WTC11 (cell line): Measurements from ENCODE around the gene CD68. TPM values are rescaled to one million over a fixed set of nuclear protein-coding genes. Genes with fewer than 3 reads are reported as not detected.

ENCODE experiments used
- ATF3 ChIP-seq: sonication (generic); formaldehyde crosslinking; conservative IDR thresholded peaks from 2 replicates; pipeline ENCODE4 v1.8.1; 2022; ENCODE audit warnings: mild to moderate bottlenecking, missing genetic modification reagents
- E2F4 ChIP-seq: sonication (generic); formaldehyde crosslinking; IDR thresholded peaks from 2 replicates; pipeline ENCODE4 v1.8.1; 2022; ENCODE audit warnings: low read depth, mild to moderate bottlenecking, moderate library complexity, missing genetic modification reagents, borderline replicate concordance
- EMX1 ChIP-seq: fragments of 250-450 bp; sonication (Bioruptor Pico); IDR thresholded peaks from 2 replicates; pipeline ENCODE4 v1.8.0; 2021; ENCODE audit warnings: mild to moderate bottlenecking
- FOXJ3 ChIP-seq: sonication (generic); formaldehyde crosslinking; IDR thresholded peaks from 2 replicates; pipeline ENCODE4 v1.9.0; 2021; ENCODE audit warnings: missing genetic modification reagents, mild to moderate bottlenecking, borderline replicate concordance
- FOXP1 ChIP-seq: sonication (generic); formaldehyde crosslinking; IDR thresholded peaks from 2 replicates; pipeline ENCODE4 v1.8.0; 2022; ENCODE audit warnings: missing genetic modification reagents, mild to moderate bottlenecking, moderate library complexity, borderline replicate concordance
- FOXP4 ChIP-seq: sonication (generic); formaldehyde crosslinking; IDR thresholded peaks from 2 replicates; pipeline ENCODE4 v1.8.0; 2022; ENCODE audit warnings: mild to moderate bottlenecking, missing genetic modification reagents
- NFATC4 ChIP-seq: fragments of 250-450 bp; sonication (Bioruptor Pico); IDR thresholded peaks from 2 replicates; pipeline ENCODE4 v1.9.0; 2021; ENCODE audit warnings: mild to moderate bottlenecking
- NFE2L1 ChIP-seq: sonication (generic); formaldehyde crosslinking; IDR thresholded peaks from 2 replicates; pipeline ENCODE4 v1.8.1; 2023; ENCODE audit warnings: missing genetic modification reagents
- NFYB ChIP-seq: sonication (generic); formaldehyde crosslinking; conservative IDR thresholded peaks from 2 replicates; pipeline ENCODE4 v1.8.0; 2022; ENCODE audit warnings: low read depth, missing genetic modification reagents
- PRRX2 ChIP-seq: fragments of 250-450 bp; sonication (Bioruptor Pico); IDR thresholded peaks from 2 replicates; pipeline ENCODE4 v1.8.0; 2021; ENCODE audit warnings: mild to moderate bottlenecking
- RELA ChIP-seq: sonication (generic); formaldehyde crosslinking; IDR thresholded peaks from 2 replicates; pipeline ENCODE4 v1.8.1; 2022; ENCODE audit warnings: missing genetic modification reagents, mild to moderate bottlenecking, borderline replicate concordance
- SMAD4 ChIP-seq: sonication (generic); formaldehyde crosslinking; IDR thresholded peaks from 2 replicates; pipeline ENCODE4 v1.8.0; 2022; ENCODE audit warnings: mild to moderate bottlenecking, missing genetic modification reagents
- SOX15 ChIP-seq: fragments of 250-450 bp; sonication (Bioruptor Pico); IDR thresholded peaks from 2 replicates; pipeline ENCODE4 v1.9.0; 2021; ENCODE audit warnings: mild to moderate bottlenecking
- SP1 ChIP-seq: sonication (generic); formaldehyde crosslinking; conservative IDR thresholded peaks from 2 replicates; pipeline ENCODE4 v1.8.1; 2022; ENCODE audit warnings: missing genetic modification reagents
- TCF7 ChIP-seq: sonication (generic); formaldehyde crosslinking; IDR thresholded peaks from 2 replicates; pipeline ENCODE4 v1.8.0; 2022; ENCODE audit warnings: mild to moderate bottlenecking, low read depth, missing genetic modification reagents, moderate library complexity
- TEAD1 ChIP-seq: sonication (generic); formaldehyde crosslinking; IDR thresholded peaks from 2 replicates; pipeline ENCODE4 v1.8.0; 2022; ENCODE audit warnings: mild to moderate bottlenecking, missing genetic modification reagents
- ZBTB21 ChIP-seq: sonication (generic); formaldehyde crosslinking; IDR thresholded peaks from 2 replicates; pipeline ENCODE4 v1.8.1; 2023; ENCODE audit warnings: mild to moderate bottlenecking, missing genetic modification reagents, borderline replicate concordance
- ZNF219 ChIP-seq: sonication (generic); formaldehyde crosslinking; IDR thresholded peaks from 2 replicates; pipeline ENCODE4 v1.8.0; 2023; ENCODE audit warnings: missing genetic modification reagents, mild to moderate bottlenecking, borderline replicate concordance
- ZNF396 ChIP-seq: fragments of 250-450 bp; sonication (Bioruptor Pico); IDR thresholded peaks from 2 replicates; pipeline ENCODE4 v1.8.0; 2021; ENCODE audit warnings: mild to moderate bottlenecking, moderate library complexity, borderline replicate concordance
- ZNF671 ChIP-seq: fragments of 250-450 bp; sonication (Bioruptor Pico); IDR thresholded peaks from 2 replicates; pipeline ENCODE4 v1.8.0; 2021; ENCODE audit warnings: mild to moderate bottlenecking
- total RNA-seq: library from RNA; stranded (reverse); gene quantifications from 3 replicates; pipeline ENCODE4 v1.2.3, GENCODE V29; 2021
- TF ChIP-seq, protein P1 (sequence below): sonication (generic); formaldehyde crosslinking; IDR thresholded peaks from 2 replicates; pipeline ENCODE4 v1.8.1; 2022; ENCODE audit warnings: mild to moderate bottlenecking, moderate library complexity, missing genetic modification reagents
- TF ChIP-seq, protein P2 (sequence below): sonication (generic); formaldehyde crosslinking; IDR thresholded peaks from 2 replicates; pipeline ENCODE4 v1.8.0; 2022; ENCODE audit warnings: mild to moderate bottlenecking, missing genetic modification reagents
- TF ChIP-seq, protein P3 (sequence below): fragments of 250-450 bp; sonication (Bioruptor Pico); IDR thresholded peaks from 2 replicates; pipeline ENCODE4 v1.9.0; 2021; ENCODE audit warnings: moderate library complexity, mild to moderate bottlenecking, inconsistent platforms, borderline replicate concordance
- TF ChIP-seq, protein P4 (sequence below): sonication (generic); formaldehyde crosslinking; IDR thresholded peaks from 2 replicates; pipeline ENCODE4 v1.8.0; 2022; ENCODE audit warnings: mild to moderate bottlenecking, missing genetic modification reagents
- TF ChIP-seq, protein P5 (sequence below): sonication (generic); formaldehyde crosslinking; IDR thresholded peaks from 2 replicates; pipeline ENCODE4 v1.8.0; 2023; ENCODE audit warnings: missing genetic modification reagents, mild to moderate bottlenecking, borderline replicate concordance

The CD68 gene
- total RNA-seq, 1 experiment from 2014 or later: 0.72 TPM

DNA sequence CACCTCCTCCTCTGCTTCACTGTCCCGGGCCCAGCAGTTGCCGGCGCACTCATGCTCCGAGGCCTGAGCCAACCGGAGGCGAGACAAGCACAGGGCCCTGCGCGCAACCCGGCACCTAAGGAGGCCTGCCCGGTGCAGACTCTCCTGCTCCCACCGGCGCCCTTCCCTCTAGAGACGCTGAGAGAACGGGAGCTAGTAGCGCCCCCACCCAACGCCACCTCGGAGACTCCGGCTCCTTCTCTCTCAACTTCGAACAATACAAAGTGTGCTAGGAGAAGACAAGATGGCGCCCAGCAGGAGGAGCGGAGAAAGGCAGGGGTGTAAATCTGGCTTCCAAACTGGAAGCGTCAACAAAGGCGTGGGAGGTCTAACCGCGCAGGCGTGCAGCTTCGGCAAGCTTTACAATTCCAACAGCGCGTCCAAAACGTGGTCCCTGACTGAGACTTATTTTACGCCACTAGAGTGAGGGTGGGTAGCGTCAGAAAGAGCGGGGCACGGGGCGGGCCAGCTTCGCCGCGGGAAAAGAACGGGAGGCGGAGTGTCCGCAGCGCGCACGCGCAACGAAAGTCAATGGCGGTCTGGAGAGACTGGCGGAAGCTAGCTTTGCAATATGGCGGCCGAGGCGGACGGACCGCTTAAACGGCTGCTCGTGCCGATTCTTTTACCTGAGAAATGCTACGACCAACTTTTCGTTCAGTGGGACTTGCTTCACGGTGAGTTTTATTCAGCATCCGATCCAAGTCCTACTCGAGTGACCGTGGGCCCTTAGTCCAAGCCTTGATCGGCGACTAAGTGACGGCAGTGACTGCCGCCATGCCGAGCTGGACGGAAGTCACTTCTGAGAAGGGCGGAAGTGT, 4.0 kb downstream of the CD68 start, which contains the start of gene MPDU1 (continued):
- TF ChIP-seq, protein P1, sequence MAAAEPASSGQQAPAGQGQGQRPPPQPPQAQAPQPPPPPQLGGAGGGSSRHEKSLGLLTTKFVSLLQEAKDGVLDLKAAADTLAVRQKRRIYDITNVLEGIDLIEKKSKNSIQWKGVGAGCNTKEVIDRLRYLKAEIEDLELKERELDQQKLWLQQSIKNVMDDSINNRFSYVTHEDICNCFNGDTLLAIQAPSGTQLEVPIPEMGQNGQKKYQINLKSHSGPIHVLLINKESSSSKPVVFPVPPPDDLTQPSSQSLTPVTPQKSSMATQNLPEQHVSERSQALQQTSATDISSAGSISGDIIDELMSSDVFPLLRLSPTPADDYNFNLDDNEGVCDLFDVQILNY (CRISPR knock-in tag): peak; percentile 94; the same call in 1 of the 2 replicates
- TF ChIP-seq PRRX2 (CRISPR knock-in tag): no peak
- TF ChIP-seq RELA (CRISPR knock-in tag): no peak
- TF ChIP-seq EMX1 (CRISPR knock-in tag): no peak; the same call in 1 of the 2 replicates
- no peak for TF ChIP-seq TCF7 (CRISPR knock-in tag)
- no peak for TF ChIP-seq SOX15
- TF ChIP-seq NFE2L1: peak; percentile 80; the same call in 1 of the 2 replicates
- TF ChIP-seq, protein P2, sequence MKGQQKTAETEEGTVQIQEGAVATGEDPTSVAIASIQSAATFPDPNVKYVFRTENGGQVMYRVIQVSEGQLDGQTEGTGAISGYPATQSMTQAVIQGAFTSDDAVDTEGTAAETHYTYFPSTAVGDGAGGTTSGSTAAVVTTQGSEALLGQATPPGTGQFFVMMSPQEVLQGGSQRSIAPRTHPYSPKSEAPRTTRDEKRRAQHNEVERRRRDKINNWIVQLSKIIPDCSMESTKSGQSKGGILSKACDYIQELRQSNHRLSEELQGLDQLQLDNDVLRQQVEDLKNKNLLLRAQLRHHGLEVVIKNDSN (CRISPR knock-in tag): 0 out of 2 replicates have a peak, but pooled peaks have one; percentile 1
- peak; percentile 32; the same call in 1 of the 2 replicates for TF ChIP-seq FOXP4 (CRISPR knock-in tag)
- no peak for TF ChIP-seq TEAD1 (CRISPR knock-in tag)
- TF ChIP-seq ZNF671: no peak
- TF ChIP-seq NFATC4 (CRISPR knock-in tag): no peak
- TF ChIP-seq ZBTB21: no peak; the same call in 1 of the 2 replicates
- TF ChIP-seq ZNF219 (CRISPR knock-in tag): no peak
- TF ChIP-seq SP1 (CRISPR knock-in tag): peak; percentile 76; the same call in 1 of the 2 replicates
- peak; percentile 88; the same call in 1 of the 2 replicates for TF ChIP-seq E2F4 (CRISPR knock-in tag)
- TF ChIP-seq, protein P3, sequence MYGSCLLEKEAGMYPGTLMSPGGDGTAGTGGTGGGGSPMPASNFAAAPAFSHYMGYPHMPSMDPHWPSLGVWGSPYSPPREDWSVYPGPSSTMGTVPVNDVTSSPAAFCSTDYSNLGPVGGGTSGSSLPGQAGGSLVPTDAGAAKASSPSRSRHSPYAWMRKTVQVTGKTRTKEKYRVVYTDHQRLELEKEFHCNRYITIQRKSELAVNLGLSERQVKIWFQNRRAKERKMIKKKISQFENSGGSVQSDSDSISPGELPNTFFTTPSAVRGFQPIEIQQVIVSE: no peak
- no peak for TF ChIP-seq FOXJ3 (CRISPR knock-in tag)
- no peak for TF ChIP-seq ZNF396 (CRISPR knock-in tag)
- no peak for TF ChIP-seq ATF3 (CRISPR knock-in tag)
- TF ChIP-seq FOXP1 (CRISPR knock-in tag): peak; percentile 49; the same call in 1 of the 2 replicates
- TF ChIP-seq, protein P4, sequence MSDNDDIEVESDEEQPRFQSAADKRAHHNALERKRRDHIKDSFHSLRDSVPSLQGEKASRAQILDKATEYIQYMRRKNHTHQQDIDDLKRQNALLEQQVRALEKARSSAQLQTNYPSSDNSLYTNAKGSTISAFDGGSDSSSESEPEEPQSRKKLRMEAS (CRISPR knock-in tag): peak; percentile 94
- TF ChIP-seq SMAD4 (CRISPR knock-in tag): no peak
- TF ChIP-seq, protein P5, sequence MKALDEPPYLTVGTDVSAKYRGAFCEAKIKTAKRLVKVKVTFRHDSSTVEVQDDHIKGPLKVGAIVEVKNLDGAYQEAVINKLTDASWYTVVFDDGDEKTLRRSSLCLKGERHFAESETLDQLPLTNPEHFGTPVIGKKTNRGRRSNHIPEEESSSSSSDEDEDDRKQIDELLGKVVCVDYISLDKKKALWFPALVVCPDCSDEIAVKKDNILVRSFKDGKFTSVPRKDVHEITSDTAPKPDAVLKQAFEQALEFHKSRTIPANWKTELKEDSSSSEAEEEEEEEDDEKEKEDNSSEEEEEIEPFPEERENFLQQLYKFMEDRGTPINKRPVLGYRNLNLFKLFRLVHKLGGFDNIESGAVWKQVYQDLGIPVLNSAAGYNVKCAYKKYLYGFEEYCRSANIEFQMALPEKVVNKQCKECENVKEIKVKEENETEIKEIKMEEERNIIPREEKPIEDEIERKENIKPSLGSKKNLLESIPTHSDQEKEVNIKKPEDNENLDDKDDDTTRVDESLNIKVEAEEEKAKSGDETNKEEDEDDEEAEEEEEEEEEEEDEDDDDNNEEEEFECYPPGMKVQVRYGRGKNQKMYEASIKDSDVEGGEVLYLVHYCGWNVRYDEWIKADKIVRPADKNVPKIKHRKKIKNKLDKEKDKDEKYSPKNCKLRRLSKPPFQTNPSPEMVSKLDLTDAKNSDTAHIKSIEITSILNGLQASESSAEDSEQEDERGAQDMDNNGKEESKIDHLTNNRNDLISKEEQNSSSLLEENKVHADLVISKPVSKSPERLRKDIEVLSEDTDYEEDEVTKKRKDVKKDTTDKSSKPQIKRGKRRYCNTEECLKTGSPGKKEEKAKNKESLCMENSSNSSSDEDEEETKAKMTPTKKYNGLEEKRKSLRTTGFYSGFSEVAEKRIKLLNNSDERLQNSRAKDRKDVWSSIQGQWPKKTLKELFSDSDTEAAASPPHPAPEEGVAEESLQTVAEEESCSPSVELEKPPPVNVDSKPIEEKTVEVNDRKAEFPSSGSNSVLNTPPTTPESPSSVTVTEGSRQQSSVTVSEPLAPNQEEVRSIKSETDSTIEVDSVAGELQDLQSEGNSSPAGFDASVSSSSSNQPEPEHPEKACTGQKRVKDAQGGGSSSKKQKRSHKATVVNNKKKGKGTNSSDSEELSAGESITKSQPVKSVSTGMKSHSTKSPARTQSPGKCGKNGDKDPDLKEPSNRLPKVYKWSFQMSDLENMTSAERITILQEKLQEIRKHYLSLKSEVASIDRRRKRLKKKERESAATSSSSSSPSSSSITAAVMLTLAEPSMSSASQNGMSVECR: 0 out of 2 replicates have a peak, but pooled peaks have one; percentile 21
- TF ChIP-seq NFYB (CRISPR knock-in tag): no peak
